Activated T-cell treated with anti-CD3 and anti-CD28 coated beads, Interleukin-2, amount 50 U/mL, for 24 hours (primary cell): ENCODE data around the gene ENPP1.
"Not testable (repeated sequence)": the region's sequence is repeated elsewhere in the genome, so short reads cannot be mapped to it uniquely, and the experiment has no call there.

Source experiments
- DNase-seq: peaks from one replicate; pipeline ENCODE4 v3.0.0-alpha.2; 2020
- H3K27ac Mint-ChIP-seq: 2 replicates; pipeline ENCODE4 v1.8.0; 2020; ENCODE audit warnings: mild to moderate bottlenecking, mixed read lengths
- H3K27me3 Mint-ChIP-seq: 2 replicates; pipeline ENCODE4 v1.8.0; 2020; ENCODE audit warnings: mixed read lengths
- H3K36me3 Mint-ChIP-seq: 2 replicates; pipeline ENCODE4 v1.8.0; 2020; ENCODE audit warnings: low read depth, mixed read lengths
- H3K4me1 Mint-ChIP-seq: 2 replicates; pipeline ENCODE4 v1.8.0; 2020; ENCODE audit warnings: low read depth, mixed read lengths
- H3K4me3 Mint-ChIP-seq: 2 replicates; pipeline ENCODE4 v1.8.0; 2020; ENCODE audit warnings: mild to moderate bottlenecking, moderate library complexity, mixed read lengths
- H3K9me3 Mint-ChIP-seq: 2 replicates; pipeline ENCODE4 v1.8.0; 2020; ENCODE audit warnings: mixed read lengths

Gene ENPP1

GRCh38 chr6:131894493-131895424 lies 86.9 kb downstream of the ENPP1 start:
- Mint-ChIP-seq H3K9me3 (peaks cover 10% of the 10 kb centered on the region), H3K4me1 (peaks cover 3% of the 10 kb centered on the region), H3K27me3 (peaks cover 26% of the 10 kb centered on the region), H3K27ac (no peak overlapping the region), H3K4me3 (no peak overlapping the region), H3K36me3 (no peaks in the 10 kb centered on the region)
- DNase-seq: no peak

DNA sequence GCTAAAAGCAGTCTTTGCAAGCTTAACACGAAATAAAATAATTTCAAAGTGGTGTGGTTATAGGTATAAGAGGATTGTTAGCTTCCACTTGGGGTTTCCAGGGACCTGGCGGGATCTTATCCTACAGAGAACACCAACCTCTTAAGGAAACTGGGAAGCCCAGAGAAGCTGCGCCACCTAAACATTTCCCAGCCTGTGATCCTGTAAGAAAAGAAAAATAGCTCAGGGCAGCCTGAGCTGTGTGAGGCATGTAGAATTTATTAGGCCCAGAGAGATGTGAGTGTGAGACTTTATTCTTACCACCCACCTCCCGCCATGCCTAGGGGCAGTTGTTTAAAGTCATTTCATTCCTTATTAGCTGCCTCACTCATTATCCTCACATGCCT lies 89.2 kb downstream of the ENPP1 start:
- DNase-seq: no peak
- H3K27me3 Mint-ChIP-seq: peaks cover 25% of the 10 kb centered on the region
- H3K27ac Mint-ChIP-seq: no peak overlapping the region
- H3K4me1 Mint-ChIP-seq: peaks cover 3% of the 10 kb centered on the region
- no peak overlapping the region for H3K4me3 Mint-ChIP-seq
- H3K9me3 Mint-ChIP-seq: peaks cover 10% of the 10 kb centered on the region
- no peaks in the 10 kb centered on the region for H3K36me3 Mint-ChIP-seq

DNA sequence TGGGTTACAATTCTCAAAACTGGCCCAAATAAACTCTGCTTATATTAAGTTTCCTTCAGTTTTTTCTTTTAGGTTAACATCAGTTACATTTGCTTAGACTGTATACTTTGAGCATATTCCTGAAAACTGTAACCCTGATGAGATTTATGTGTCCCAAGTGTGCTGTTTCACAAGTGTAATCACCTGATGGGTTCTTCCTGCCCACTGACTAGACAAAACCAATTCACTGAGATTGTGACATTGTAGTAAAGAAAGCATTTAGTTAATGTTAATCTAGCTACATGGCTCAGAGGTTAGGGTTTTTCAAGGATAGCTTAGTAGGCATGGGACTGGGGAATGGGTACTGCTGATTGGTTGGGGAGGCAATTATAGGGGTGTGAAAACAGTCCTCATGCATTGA lies 89.8 kb downstream of the ENPP1 start:
- no peak for DNase-seq
- Mint-ChIP-seq H3K9me3 (peaks cover 10% of the 10 kb centered on the region), H3K27ac (no peak overlapping the region), H3K36me3 (no peaks in the 10 kb centered on the region), H3K27me3 (peaks cover 24% of the 10 kb centered on the region), H3K4me1 (peaks cover 3% of the 10 kb centered on the region), H3K4me3 (no peak overlapping the region)

DNA sequence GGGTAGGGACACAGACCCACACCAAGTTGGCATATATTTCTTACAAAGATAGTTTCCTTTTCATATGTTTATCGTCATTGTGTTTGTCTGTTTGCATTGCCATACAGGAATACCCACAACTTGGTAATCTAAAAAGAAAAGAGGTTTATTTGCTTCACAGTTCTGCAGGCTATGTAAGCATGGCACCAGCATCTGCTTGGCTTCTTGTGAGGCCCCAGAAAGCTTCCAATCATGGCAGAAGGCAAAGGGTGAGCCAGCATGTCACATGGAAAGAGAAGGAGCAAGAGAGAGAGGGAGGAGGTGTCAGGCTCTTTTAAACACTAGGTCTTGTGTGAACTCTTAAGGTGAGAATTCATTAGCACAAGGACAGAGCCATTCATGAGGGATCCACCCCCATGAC lies 90.9 kb downstream of the ENPP1 start:
- Mint-ChIP-seq H3K36me3 (no peaks in the 10 kb centered on the region), H3K4me3 (no peak overlapping the region), H3K27me3 (peaks cover 28% of the 10 kb centered on the region), H3K4me1 (peaks cover 3% of the 10 kb centered on the region), H3K27ac (no peak overlapping the region), H3K9me3 (peaks cover 10% of the 10 kb centered on the region)
- no peak for DNase-seq

DNA sequence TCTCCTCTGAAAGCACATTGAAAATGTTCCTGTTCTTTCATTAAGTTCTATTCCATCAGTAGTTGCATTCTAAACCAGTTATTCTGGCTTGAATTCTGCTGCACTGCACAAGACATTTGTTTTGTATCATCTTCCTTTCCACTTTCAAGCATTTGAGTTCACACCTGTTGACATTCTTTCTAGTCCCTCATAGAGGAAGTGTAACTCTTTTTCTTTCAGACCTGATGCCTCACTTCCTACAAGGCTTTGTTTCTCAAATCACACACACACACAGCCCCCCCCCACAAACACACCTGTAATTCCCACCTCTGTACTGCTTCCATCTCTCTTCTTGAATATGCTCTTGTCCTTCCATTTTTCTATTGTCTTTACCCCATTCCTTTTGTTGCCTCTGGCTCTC lies 92.4 kb downstream of the ENPP1 start:
- H3K9me3 Mint-ChIP-seq: peaks cover 10% of the 10 kb centered on the region
- no peaks in the 10 kb centered on the region for H3K4me1 Mint-ChIP-seq
- no peak overlapping the region for H3K4me3 Mint-ChIP-seq
- no peaks in the 10 kb centered on the region for H3K36me3 Mint-ChIP-seq
- peaks cover 22% of the 10 kb centered on the region for H3K27me3 Mint-ChIP-seq
- H3K27ac Mint-ChIP-seq: no peak overlapping the region
- no peak for DNase-seq

GRCh38 chr6:131901326-131901873 lies 93.6 kb downstream of the ENPP1 start:
- H3K27ac Mint-ChIP-seq, H3K36me3 Mint-ChIP-seq, H3K4me3 Mint-ChIP-seq, DNase-seq, H3K4me1 Mint-ChIP-seq, H3K9me3 Mint-ChIP-seq: not testable (repeated sequence)
- H3K27me3 Mint-ChIP-seq: peaks cover 22% of the 10 kb centered on the region

- not testable (repeated sequence) for DNase-seq, H3K36me3 Mint-ChIP-seq, H3K9me3 Mint-ChIP-seq, H3K4me1 Mint-ChIP-seq, H3K27ac Mint-ChIP-seq, H3K4me3 Mint-ChIP-seq
- H3K27me3 Mint-ChIP-seq: peaks cover 17% of the 10 kb centered on the region
Measured at GRCh38 chr6:131903734-131904133, 95.9 kb downstream of the ENPP1 start.

- not testable (repeated sequence) for H3K36me3 Mint-ChIP-seq, H3K27ac Mint-ChIP-seq, H3K4me3 Mint-ChIP-seq, DNase-seq, H3K9me3 Mint-ChIP-seq
- Mint-ChIP-seq H3K4me1 (peaks cover 14% of the 10 kb centered on the region), H3K27me3 (peaks cover 32% of the 10 kb centered on the region)
Measured at GRCh38 chr6:131908787-131909186, 101.0 kb downstream of the ENPP1 start.

GRCh38 chr6:131909408-131910218 lies 101.8 kb downstream of the ENPP1 start:
- Mint-ChIP-seq H3K27me3 (peaks cover 35% of the 10 kb centered on the region), H3K4me1 (peaks cover 14% of the 10 kb centered on the region), H3K36me3 (no peaks in the 10 kb centered on the region), H3K4me3 (no peak overlapping the region), H3K9me3 (no peaks in the 10 kb centered on the region), H3K27ac (no peak overlapping the region)
- peak; percentile 63 for DNase-seq

- peaks cover 14% of the 10 kb centered on the region for H3K4me1 Mint-ChIP-seq
- no peak overlapping the region for H3K4me3 Mint-ChIP-seq
- H3K36me3 Mint-ChIP-seq: no peaks in the 10 kb centered on the region
- DNase-seq: no peak
- no peak overlapping the region for H3K27ac Mint-ChIP-seq
- no peaks in the 10 kb centered on the region for H3K9me3 Mint-ChIP-seq
- H3K27me3 Mint-ChIP-seq: peaks cover 41% of the 10 kb centered on the region
Measured at GRCh38 chr6:131910219-131910589, 102.4 kb downstream of the ENPP1 start.

DNA sequence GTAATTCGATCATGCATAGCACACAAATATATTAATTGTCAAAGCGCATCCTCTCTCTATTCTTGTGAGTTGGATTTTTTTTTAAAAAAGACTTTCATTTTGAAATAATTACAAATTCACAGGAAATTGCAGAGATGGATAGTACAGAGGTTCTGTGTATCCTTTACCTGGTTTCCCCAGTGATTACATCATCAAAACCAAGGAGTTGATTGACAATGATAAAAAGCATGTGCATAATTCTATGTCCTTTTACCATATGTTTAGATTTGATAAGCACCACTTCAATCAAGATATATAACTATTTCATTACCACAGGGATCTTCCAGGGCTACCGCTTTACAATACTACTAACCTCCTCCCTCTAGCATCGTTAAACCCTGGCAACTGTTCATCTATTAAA lies 103.1 kb downstream of the ENPP1 start:
- Mint-ChIP-seq H3K27ac (no peak overlapping the region), H3K4me3 (no peak overlapping the region), H3K27me3 (peaks cover 49% of the 10 kb centered on the region), H3K9me3 (no peaks in the 10 kb centered on the region), H3K4me1 (peaks cover 15% of the 10 kb centered on the region), H3K36me3 (no peaks in the 10 kb centered on the region)
- DNase-seq: no peak

GRCh38 chr6:131911951-131912350 lies 104.1 kb downstream of the ENPP1 start:
- peaks cover 59% of the 10 kb centered on the region for H3K27me3 Mint-ChIP-seq

DNA sequence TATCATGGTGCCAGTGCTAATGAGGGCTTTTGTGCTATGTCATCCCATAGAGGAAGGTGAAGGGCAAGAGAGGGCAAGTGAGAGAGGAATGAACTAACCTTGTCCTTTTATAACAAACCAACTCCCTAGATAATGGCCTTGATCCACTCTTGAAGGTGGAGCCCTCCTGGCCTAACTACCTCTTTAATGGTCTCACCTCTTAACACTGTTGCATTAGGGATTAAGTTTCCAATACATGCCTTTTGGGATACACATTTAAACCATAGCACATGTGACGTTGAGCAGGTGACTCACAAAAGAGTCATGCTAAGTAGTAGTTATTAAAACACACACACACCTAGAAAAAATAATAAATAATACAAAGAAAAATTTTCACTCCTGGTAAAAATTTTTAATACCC lies 106.4 kb downstream of the ENPP1 start:
- Mint-ChIP-seq H3K36me3 (no peaks in the 10 kb centered on the region), H3K27ac (no peak overlapping the region), H3K9me3 (no peaks in the 10 kb centered on the region), H3K4me3 (no peak overlapping the region), H3K27me3 (peaks cover 76% of the 10 kb centered on the region), H3K4me1 (peaks cover 31% of the 10 kb centered on the region)
- DNase-seq: no peak

More at GRCh38 chr6:131911951-131912350, 104.1 kb downstream of the ENPP1 start:
- Mint-ChIP-seq H3K36me3 (no peaks in the 10 kb centered on the region), H3K9me3 (no peaks in the 10 kb centered on the region), H3K4me1 (peaks cover 22% of the 10 kb centered on the region), H3K4me3 (no peak overlapping the region), H3K27ac (no peak overlapping the region)
- DNase-seq: no peak

DNA sequence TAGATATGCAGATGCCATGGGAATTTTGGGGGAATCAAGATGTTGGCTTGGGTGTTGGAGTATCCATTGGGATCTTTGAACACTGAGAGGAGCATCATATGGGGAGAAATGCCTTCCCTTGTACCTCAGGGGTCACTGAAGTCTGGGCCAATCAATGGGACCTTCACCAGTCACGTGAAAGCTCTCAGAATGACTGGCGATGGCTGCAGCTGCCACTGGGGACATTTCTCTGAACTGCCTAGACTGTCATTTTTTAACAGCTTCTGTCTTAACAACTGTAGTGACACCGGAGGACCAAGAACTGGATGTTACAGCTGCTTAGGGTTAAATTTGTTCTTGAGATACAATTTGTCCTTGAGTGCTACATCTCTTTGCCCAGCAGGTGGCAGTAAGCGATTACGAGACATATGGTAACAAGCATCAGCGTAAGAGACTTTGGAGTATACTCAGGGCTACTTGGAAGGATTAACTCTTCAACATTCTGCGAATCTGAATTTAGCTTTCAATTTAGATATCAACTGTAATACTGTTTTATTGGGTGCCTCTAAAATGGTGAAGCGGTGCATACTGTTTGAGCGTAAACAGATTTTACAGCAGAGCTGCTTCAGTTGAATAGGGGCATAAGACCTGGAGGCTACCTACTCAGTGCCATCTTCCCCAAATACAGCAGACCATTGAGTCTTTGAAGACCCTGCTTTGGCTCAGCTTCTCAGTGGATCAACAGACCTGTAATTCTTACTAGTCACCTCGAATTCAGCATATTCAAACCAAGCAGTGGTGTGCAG lies 107.3 kb downstream of the ENPP1 start:
- H3K36me3 Mint-ChIP-seq: no peaks in the 10 kb centered on the region
- H3K27me3 Mint-ChIP-seq: peaks cover 84% of the 10 kb centered on the region
- no peaks in the 10 kb centered on the region for H3K9me3 Mint-ChIP-seq
- H3K27ac Mint-ChIP-seq: no peak overlapping the region
- H3K4me3 Mint-ChIP-seq: no peak overlapping the region
- H3K4me1 Mint-ChIP-seq: peaks cover 22% of the 10 kb centered on the region
- peak; percentile 42 for DNase-seq
